ENCODE results near the gene PIGS.

The PIGS gene

GRCh38 chr17:28506763-28507487, 64.4 kb downstream of the PIGS start:
- no peak for DNase-seq (ENCODE audit: low read depth in 2 of 2)

- DNase-seq (ENCODE audit: low read depth in 2 of 2): no peak
Measured at GRCh38 chr17:28505986-28506665, 65.2 kb downstream of the PIGS start, which contains the start of gene FOXN1. Gene FOXN1, plus strand, starts transcription at chr17:28506348. Its CDS starts 17,622 bp downstream, at chr17:28523970.

- DNase-seq (ENCODE audit: low read depth in 2 of 2): no peak
Measured at GRCh38 chr17:28503420-28503819, 67.9 kb downstream of the PIGS start.
